ENCODE measurements around the gene SLC51B. TPM values are rescaled to one million over a fixed set of nuclear protein-coding genes. Genes with fewer than 3 reads are reported as not detected.

The SLC51B gene
- total RNA-seq, 3 donors from 2014 or later (not counting 1 experiment from before 2014, with no cell fraction given): not detected

DNA sequence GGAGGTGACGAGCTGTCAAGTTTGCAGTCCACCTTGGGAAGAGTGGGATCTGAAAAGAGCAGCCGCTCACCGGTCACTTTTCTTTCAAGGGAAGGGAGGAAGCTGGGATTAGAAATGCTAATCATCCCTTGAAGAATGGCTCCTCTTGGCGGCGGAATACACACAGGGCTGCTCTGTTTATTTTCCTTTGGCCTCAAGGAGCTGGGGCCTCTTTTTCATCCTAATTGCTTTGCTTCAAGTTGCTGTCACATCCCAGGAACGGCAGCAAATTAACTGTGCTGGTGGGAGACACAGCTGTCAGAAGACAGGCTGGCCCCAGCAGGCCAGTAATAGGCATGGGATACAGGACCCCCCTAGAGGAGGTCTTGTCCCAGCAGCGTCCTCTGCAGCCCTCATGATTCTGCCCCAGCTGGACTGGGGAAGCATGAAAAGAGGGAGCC, 38.1 kb downstream of the SLC51B start:
- intact Hi-C loops (cut with micrococcal nuclease): no loop called here

GRCh38 chr15:65084500-65085206, 39.5 kb downstream of the SLC51B start:
- intact Hi-C loops (cut with micrococcal nuclease): no loop called here
- Mint-ChIP-seq H3K9me3 (no peaks in the 10 kb centered on the region), H3K4me1 (peaks cover 11 to 19% of the 10 kb centered on the region in 2 donors), H3K36me3 (no peaks in the 10 kb centered on the region), H3K27me3 (ENCODE audit: low read depth in 2 of 2) (peaks cover 26 to 38% of the 10 kb centered on the region in 2 donors), H3K27ac (no peak overlapping the region), H3K4me3 (no peak overlapping the region)
- no peak overlapping the region for H3K4me3 ChIP-seq (ENCODE audit: low read length)
- DNase-seq: no peak
- no peak for ATAC-seq
- no peaks in the 10 kb centered on the region for H3K9me3 ChIP-seq (ENCODE audit: control insufficient read depth, insufficient read depth, low read length)
- 76% methylated on average over 6 of the region's 7 CpGs for WGBS (ENCODE audit: insufficient coverage)
- peaks cover 7% of the 10 kb centered on the region for H3K4me1 ChIP-seq (ENCODE audit: control insufficient read depth, insufficient read depth, low read length)
- TF ChIP-seq, protein P1, sequence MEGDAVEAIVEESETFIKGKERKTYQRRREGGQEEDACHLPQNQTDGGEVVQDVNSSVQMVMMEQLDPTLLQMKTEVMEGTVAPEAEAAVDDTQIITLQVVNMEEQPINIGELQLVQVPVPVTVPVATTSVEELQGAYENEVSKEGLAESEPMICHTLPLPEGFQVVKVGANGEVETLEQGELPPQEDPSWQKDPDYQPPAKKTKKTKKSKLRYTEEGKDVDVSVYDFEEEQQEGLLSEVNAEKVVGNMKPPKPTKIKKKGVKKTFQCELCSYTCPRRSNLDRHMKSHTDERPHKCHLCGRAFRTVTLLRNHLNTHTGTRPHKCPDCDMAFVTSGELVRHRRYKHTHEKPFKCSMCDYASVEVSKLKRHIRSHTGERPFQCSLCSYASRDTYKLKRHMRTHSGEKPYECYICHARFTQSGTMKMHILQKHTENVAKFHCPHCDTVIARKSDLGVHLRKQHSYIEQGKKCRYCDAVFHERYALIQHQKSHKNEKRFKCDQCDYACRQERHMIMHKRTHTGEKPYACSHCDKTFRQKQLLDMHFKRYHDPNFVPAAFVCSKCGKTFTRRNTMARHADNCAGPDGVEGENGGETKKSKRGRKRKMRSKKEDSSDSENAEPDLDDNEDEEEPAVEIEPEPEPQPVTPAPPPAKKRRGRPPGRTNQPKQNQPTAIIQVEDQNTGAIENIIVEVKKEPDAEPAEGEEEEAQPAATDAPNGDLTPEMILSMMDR (IDR thresholded peaks at IDR 0.05): no peak
- no peaks in the 10 kb centered on the region for H3K36me3 ChIP-seq (ENCODE audit: control insufficient read depth, insufficient read depth, low read length)
- peaks cover 6% of the 10 kb centered on the region for H3K27me3 ChIP-seq (ENCODE audit: control insufficient read depth, insufficient read depth, low read length)
- no peak overlapping the region for H3K27ac ChIP-seq (ENCODE audit: low read length)

More for the DNA sequence above, 38.1 kb downstream of the SLC51B start:
- Mint-ChIP-seq H3K27me3 (ENCODE audit: low read depth in 2 of 2) (peaks cover 35 to 49% of the 10 kb centered on the region in 2 donors), H3K4me1 (peaks cover 12 to 19% of the 10 kb centered on the region in 2 donors), H3K9me3 (no peaks in the 10 kb centered on the region), H3K27ac (no peak overlapping the region), H3K4me3 (no peak overlapping the region), H3K36me3 (no peaks in the 10 kb centered on the region)
- no peaks in the 10 kb centered on the region for H3K36me3 ChIP-seq (ENCODE audit: control insufficient read depth, insufficient read depth, low read length)
- no peak for DNase-seq
- H3K4me1 ChIP-seq (ENCODE audit: control insufficient read depth, insufficient read depth, low read length): peaks cover 7% of the 10 kb centered on the region
- no peak overlapping the region for H3K27ac ChIP-seq (ENCODE audit: low read length)
- no peaks in the 10 kb centered on the region for H3K9me3 ChIP-seq (ENCODE audit: control insufficient read depth, insufficient read depth, low read length)
- WGBS (ENCODE audit: insufficient coverage): 89% methylated on average over 7 of the region's 7 CpGs
- TF ChIP-seq, protein P1 (IDR thresholded peaks at IDR 0.05): no peak
- peaks cover 8% of the 10 kb centered on the region for H3K27me3 ChIP-seq (ENCODE audit: control insufficient read depth, insufficient read depth, low read length)
- H3K4me3 ChIP-seq (ENCODE audit: low read length): no peak overlapping the region
- no peak for ATAC-seq

DNA sequence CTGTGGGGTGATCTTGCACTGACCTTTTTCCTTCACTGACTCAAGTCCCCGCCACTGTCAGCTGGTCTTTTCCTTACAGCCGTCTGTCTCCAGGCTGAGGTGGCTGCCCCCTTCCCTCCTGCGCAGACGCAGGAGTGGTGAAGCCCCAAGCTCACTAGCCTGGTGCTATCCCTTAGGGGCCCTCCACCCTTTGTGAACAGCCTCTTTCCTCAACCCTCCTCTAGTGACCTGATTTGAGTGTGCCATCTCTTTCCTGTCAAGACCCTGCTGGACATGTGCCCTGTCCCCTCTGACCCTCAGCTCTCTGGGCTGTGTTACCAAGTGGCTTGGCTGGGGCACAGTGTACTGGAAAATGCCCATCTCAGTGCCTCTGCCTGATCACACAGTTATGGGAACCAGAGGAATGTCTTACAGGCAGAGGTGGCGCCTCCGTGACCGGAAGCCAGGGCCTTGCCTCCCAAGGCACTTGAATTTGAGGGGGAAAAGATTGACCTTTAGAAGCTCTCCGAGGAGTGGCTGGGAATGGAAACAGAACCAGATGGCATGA, 40.1 kb downstream of the SLC51B start:
- ATAC-seq: no peak
- TF ChIP-seq, protein P1 (IDR thresholded peaks at IDR 0.05): no peak
- Histone ChIP-seq H3K27me3 (ENCODE audit: control insufficient read depth, insufficient read depth, low read length) (peaks cover 6% of the 10 kb centered on the region), H3K36me3 (ENCODE audit: control insufficient read depth, insufficient read depth, low read length) (no peaks in the 10 kb centered on the region), H3K4me3 (ENCODE audit: low read length) (no peak overlapping the region), H3K27ac (ENCODE audit: low read length) (no peak overlapping the region), H3K4me1 (ENCODE audit: control insufficient read depth, insufficient read depth, low read length) (peaks cover 7% of the 10 kb centered on the region), H3K9me3 (ENCODE audit: control insufficient read depth, insufficient read depth, low read length) (no peaks in the 10 kb centered on the region)
- WGBS (ENCODE audit: insufficient coverage): 92% methylated on average over 8 of the region's 8 CpGs
- Mint-ChIP-seq H3K4me3 (no peak overlapping the region), H3K9me3 (no peaks in the 10 kb centered on the region), H3K27me3 (ENCODE audit: low read depth in 2 of 2) (peaks cover 26 to 38% of the 10 kb centered on the region in 2 donors), H3K4me1 (peaks cover 11 to 19% of the 10 kb centered on the region in 2 donors), H3K27ac (no peak overlapping the region), H3K36me3 (no peaks in the 10 kb centered on the region)
- intact Hi-C loops (cut with micrococcal nuclease): no loop called here
- DNase-seq: no peak

Data from natural killer cell (primary cell).